IMR-90 (cell line): ENCODE results near the gene RIMBP2. TPM values are rescaled to one million over a fixed set of nuclear protein-coding genes. Genes with fewer than 3 reads are reported as not detected.

Source experiments
- ATAC-seq: fragments of 200-7000 bp; cut with Tn5 transposase; 2 replicates; pipeline ENCODE4 v1.9.1; 2020; ENCODE audit warnings: low read depth, mild to moderate bottlenecking, moderate library complexity
- BruUV-seq: library from RNA; stranded (reverse); fragments of 400-500 nt; replicated peaks from 2 replicates; lab custom pipeline; 2021; lab: Mats Ljungman, UMichigan
- CTCF ChIA-PET: fragments of 300-600 bp; formaldehyde crosslinking; extraction: SDS; loops from one replicate; lab custom pipeline; 2021; ENCODE audit warnings: antibody characterized with exemption; lab: Yijun Ruan, JAX
- POLR2A ChIA-PET: fragments of 300-600 bp; sonication (Branson Sonifier 250); formaldehyde crosslinking; loops from one replicate; lab custom pipeline; 2022; ENCODE audit warnings: antibody characterized with exemption; ENCODE audit not compliant: unreplicated experiment; lab: Charles Lee
- DNase-seq: peaks from one replicate; pipeline ENCODE4 v3.0.0; 2013
- H2AFZ ChIP-seq: replicated peaks from 2 replicates; pipeline ENCODE3; 2013; ENCODE audit warnings: low read length, mild to moderate bottlenecking; ENCODE audit not compliant: poor library complexity
- H2AK5ac ChIP-seq: 2 replicates; pipeline ENCODE4 v1.6.1; 2013; ENCODE audit warnings: low read depth, low read length, inconsistent platforms
- H2AK9ac ChIP-seq: replicated peaks from 2 replicates; pipeline ENCODE3; 2013; ENCODE audit warnings: mild to moderate bottlenecking, low read depth, low read length, moderate library complexity; ENCODE audit not compliant: poor library complexity
- H2BK120ac ChIP-seq: 2 replicates; pipeline ENCODE4 v1.6.1; 2013; ENCODE audit warnings: low read depth, low read length, inconsistent platforms
- H2BK15ac ChIP-seq: 3 replicates; pipeline ENCODE4 v1.6.1; 2013; ENCODE audit warnings: low read depth, low read length, inconsistent platforms
- H2BK20ac ChIP-seq: 2 replicates; pipeline ENCODE4 v1.6.1; 2013; ENCODE audit warnings: low read depth, mild to moderate bottlenecking, inconsistent platforms, low read length, moderate library complexity
- H2BK5ac ChIP-seq: 2 replicates; pipeline ENCODE4 v1.6.1; 2013; ENCODE audit warnings: mild to moderate bottlenecking, low read depth, low read length, inconsistent platforms; ENCODE audit not compliant: poor library complexity, severe bottlenecking
- H3K14ac ChIP-seq: replicated peaks from 2 replicates; pipeline ENCODE4 v1.6.1; 2013; ENCODE audit warnings: low read depth, low read length, inconsistent platforms
- H3K18ac ChIP-seq: 2 replicates; pipeline ENCODE4 v1.6.1; 2013; ENCODE audit warnings: low read depth, low read length, control low read depth
- H3K23ac ChIP-seq: 2 replicates; pipeline ENCODE4 v1.6.1; 2013; ENCODE audit warnings: low read depth, low read length, inconsistent platforms
- H3K27ac ChIP-seq: 2 replicates; pipeline ENCODE4 v1.5.1; 2013; ENCODE audit warnings: mild to moderate bottlenecking, control low read depth, low read length; ENCODE audit not compliant: insufficient read depth
- H3K27me3 ChIP-seq: 2 replicates; pipeline ENCODE4 v1.6.1; 2013; ENCODE audit warnings: low read length; ENCODE audit not compliant: control insufficient read depth, insufficient read depth
- H3K36me3 ChIP-seq: 2 replicates; pipeline ENCODE4 v1.6.1; 2013; ENCODE audit warnings: low read length, mixed read lengths; ENCODE audit not compliant: control insufficient read depth, insufficient read depth
- H3K4ac ChIP-seq: 2 replicates; pipeline ENCODE4 v1.6.1; 2013; ENCODE audit warnings: low read depth, low read length, inconsistent platforms
- H3K4me1 ChIP-seq: 2 replicates; pipeline ENCODE4 v1.6.1; 2013; ENCODE audit warnings: low read length, mixed read lengths; ENCODE audit not compliant: control insufficient read depth, insufficient read depth
- H3K4me2 ChIP-seq: 2 replicates; pipeline ENCODE4 v1.6.1; 2013; ENCODE audit warnings: low read depth, mild to moderate bottlenecking, control low read depth, low read length, moderate library complexity
- H3K4me3 ChIP-seq: 2 replicates; pipeline ENCODE4 v1.5.1; 2013; ENCODE audit warnings: low read depth, mild to moderate bottlenecking, control low read depth, low read length, moderate library complexity; ENCODE audit not compliant: insufficient read depth
- H3K56ac ChIP-seq: 2 replicates; pipeline ENCODE4 v1.6.1; 2013; ENCODE audit warnings: low read length, inconsistent platforms; ENCODE audit not compliant: insufficient read depth; ENCODE audit errors: extremely low read depth
- H3K79me1 ChIP-seq, 2 experiments: 2 replicates each; pipeline ENCODE4 v1.6.1; 2013; ENCODE audit warnings: low read length in 2 of 2, inconsistent platforms in 1 of 2, low read depth in 1 of 2
- H3K9ac ChIP-seq: 2 replicates; pipeline ENCODE4 v1.6.1; 2013; ENCODE audit warnings: low read depth, low read length, control low read depth
- H3K9me1 ChIP-seq: 2 replicates; pipeline ENCODE4 v1.6.1; 2013; ENCODE audit warnings: low read length, inconsistent platforms; ENCODE audit not compliant: insufficient read depth
- H3K9me3 ChIP-seq: 2 replicates; pipeline ENCODE4 v1.6.1; 2013; ENCODE audit warnings: low read length; ENCODE audit not compliant: control insufficient read depth, insufficient read depth
- H4K20me1 ChIP-seq: 2 replicates; pipeline ENCODE4 v1.6.1; 2013; ENCODE audit warnings: low read length, inconsistent platforms; ENCODE audit not compliant: insufficient read depth
- H4K5ac ChIP-seq: 2 replicates; pipeline ENCODE4 v1.6.1; 2013; ENCODE audit warnings: mild to moderate bottlenecking, low read depth, low read length, control low read depth
- H4K8ac ChIP-seq, 2 experiments: 2 replicates each; pipeline ENCODE4 v1.6.1; 2013; ENCODE audit warnings: low read depth in 2 of 2, low read length in 2 of 2, control low read depth in 1 of 2, inconsistent platforms in 1 of 2
- H4K91ac ChIP-seq: 2 replicates; pipeline ENCODE4 v1.6.1; 2013; ENCODE audit warnings: low read depth, low read length, inconsistent platforms; ENCODE audit not compliant: insufficient read depth
- BHLHE40 ChIP-seq: fragments of 150-350 bp; IDR thresholded peaks from 2 replicates; pipeline ENCODE4 v1.6.1; 2016; ENCODE audit warnings: mild to moderate bottlenecking, low read depth, low read length
- CEBPB ChIP-seq: IDR thresholded peaks from 2 replicates; pipeline ENCODE4 v1.6.1; 2012; ENCODE audit warnings: low read depth, low read length, improper control_type of control experiment
- CHD1 ChIP-seq: IDR thresholded peaks from 2 replicates; pipeline ENCODE4 v1.6.1; 2012; ENCODE audit warnings: low read depth, low read length, improper control_type of control experiment
- CTCF ChIP-seq: conservative IDR thresholded peaks from 2 replicates; pipeline ENCODE4 v1.5.1; 2012; ENCODE audit warnings: mild to moderate bottlenecking, low read depth, low read length, improper control_type of control experiment
- ELK1 ChIP-seq: fragments of 150-350 bp; IDR thresholded peaks from 2 replicates; pipeline ENCODE4 v1.6.1; 2016; ENCODE audit warnings: low read depth, mild to moderate bottlenecking, low read length, moderate library complexity, borderline replicate concordance
- FOS ChIP-seq: fragments of 150-350 bp; IDR thresholded peaks from 2 replicates; pipeline ENCODE4 v1.6.1; 2016; ENCODE audit warnings: low read depth, low read length
- MAFK ChIP-seq: IDR thresholded peaks from 2 replicates; pipeline ENCODE4 v1.6.1; 2012; ENCODE audit warnings: low read depth, low read length, improper control_type of control experiment
- MAZ ChIP-seq: IDR thresholded peaks from 2 replicates; pipeline ENCODE4 v1.6.1; 2012; ENCODE audit warnings: low read depth, mild to moderate bottlenecking, low read length, improper control_type of control experiment, moderate library complexity, borderline replicate concordance
- MXI1 ChIP-seq: IDR thresholded peaks from 2 replicates; pipeline ENCODE4 v1.6.1; 2012; ENCODE audit warnings: low read depth, mild to moderate bottlenecking, low read length, moderate library complexity, borderline replicate concordance
- NFE2L2 ChIP-seq: fragments of 150-350 bp; IDR thresholded peaks from 2 replicates; pipeline ENCODE4 v1.6.1; 2016; ENCODE audit warnings: low read depth, mild to moderate bottlenecking, low read length
- POLR2A ChIP-seq: IDR thresholded peaks from 2 replicates; pipeline ENCODE4 v1.6.1; 2012; ENCODE audit warnings: mild to moderate bottlenecking, low read depth, low read length
- RAD21 ChIP-seq: IDR thresholded peaks from 2 replicates; pipeline ENCODE4 v1.6.1; 2012; ENCODE audit warnings: low read length, improper control_type of control experiment
- RCOR1 ChIP-seq: IDR thresholded peaks from 2 replicates; pipeline ENCODE4 v1.6.1; 2012; ENCODE audit warnings: mild to moderate bottlenecking, low read length, improper control_type of control experiment; ENCODE audit not compliant: insufficient replicate concordance
- RFX5 ChIP-seq: IDR thresholded peaks from 2 replicates; pipeline ENCODE4 v1.8.0; 2012; ENCODE audit warnings: low read depth, mild to moderate bottlenecking, low read length, moderate library complexity
- SMC3 ChIP-seq: fragments of 150-350 bp; IDR thresholded peaks from 2 replicates; pipeline ENCODE4 v1.6.1; 2016; ENCODE audit warnings: low read depth, mild to moderate bottlenecking, antibody characterized with exemption, low read length, moderate library complexity
- USF2 ChIP-seq: fragments of 150-350 bp; IDR thresholded peaks from 2 replicates; pipeline ENCODE4 v1.6.1; 2017; ENCODE audit warnings: mild to moderate bottlenecking, antibody characterized with exemption, low read length, low read depth
- WGBS, 2 experiments: methylation state at CpG; one replicate each; pipeline versions ENCODE4 v1.1.5 to v1.1.7; 2013; ENCODE audit warnings: missing lambda C conversion rate in 2 of 2; ENCODE audit not compliant: insufficient read length in 1 of 2; ENCODE audit errors: extremely low coverage in 2 of 2; 5-methylcytosine and 5-hydroxymethylcytosine counted together
- dilution Hi-C: fragments of 300-500 bp; cut with HindIII; formaldehyde crosslinking; loops from one replicate; pipeline ENCODE4 v1.14.3; 2018; ENCODE audit warnings: low sequenced_read_pairs; ENCODE audit not compliant: unreplicated experiment
- in situ Hi-C: fragments of 300-500 bp; cut with MboI; formaldehyde crosslinking; loops from 3 replicates; pipeline ENCODE4 v1.14.3; 2019; ENCODE audit warnings: low sequenced_read_pairs, inconsistent platforms, mixed read lengths
- intact Hi-C: fragments of 100-400 bp; cut with micrococcal nuclease; formaldehyde crosslinking; loops from 2 replicates; pipeline ENCODE4 v1.10.0; 2022
- polyA plus RNA-seq, 3 experiments: library from polyadenylated mRNA; depleted of rRNA; stranded (reverse); fragments of >200 nt; gene quantifications; 2 replicates each; pipeline ENCODE4 v1.2.3, GENCODE V29; 2012; ENCODE audit warnings: low replicate concordance in 1 of 3
- total RNA-seq: library from RNA; depleted of rRNA; stranded (reverse); fragments of >200 nt; gene quantifications from 2 replicates; pipeline ENCODE4 v1.2.3, GENCODE V29; 2012

The RIMBP2 gene
- total and polyA plus RNA-seq, 2 of the 4 experiments (the other 2 are of a cell fraction), result not detected

GRCh38 chr12:130523863-130524614 is 192.1 kb downstream of the RIMBP2 start:
- Histone ChIP-seq H3K23ac (no peak overlapping the region), H3K56ac (no peak overlapping the region), H2AK9ac (no peak overlapping the region), H3K9me1 (no peaks in the 10 kb centered on the region), H3K18ac (no peak overlapping the region), H4K91ac (no peak overlapping the region), H2BK20ac (no peak overlapping the region), H2BK5ac (no peak overlapping the region), H4K5ac (no peak overlapping the region), H2BK120ac (no peak overlapping the region), H4K20me1 (no peaks in the 10 kb centered on the region), H2BK15ac (no peak overlapping the region), H3K27me3 (no peaks in the 10 kb centered on the region), H2AFZ (peak overlapping the region; percentile 32), H3K4me2 (no peak overlapping the region), H3K14ac (no peak overlapping the region), H3K9me3 (peaks cover 41% of the 10 kb centered on the region), H3K79me1 (no peaks in the 10 kb centered on the region), H4K8ac (no peak overlapping the region), H3K4ac (no peak overlapping the region), H3K36me3 (no peaks in the 10 kb centered on the region), H3K4me3 (no peak overlapping the region), H3K27ac (no peak overlapping the region), H3K9ac (no peak overlapping the region), H2AK5ac (no peak overlapping the region), H3K4me1 (no peaks in the 10 kb centered on the region)
- ChIA-PET CTCF (no interaction called here), POLR2A (no interaction called here)
- TF ChIP-seq MXI1, result no peak
- no peak for TF ChIP-seq RAD21
- TF ChIP-seq RCOR1, result no peak
- TF ChIP-seq CEBPB, result no peak
- no peak for TF ChIP-seq CHD1
- no peak for TF ChIP-seq SMC3
- TF ChIP-seq ELK1, result no peak
- no peak for TF ChIP-seq NFE2L2
- no peak for TF ChIP-seq MAZ
- TF ChIP-seq CTCF, result no peak
- no peak for TF ChIP-seq RFX5
- no peak for TF ChIP-seq FOS
- no peak for TF ChIP-seq MAFK
- no peak for TF ChIP-seq USF2
- TF ChIP-seq BHLHE40, result no peak
- TF ChIP-seq POLR2A, result no peak
- DNase-seq (no peak), ATAC-seq (no peak)
- BruUV-seq, result no TSS peak
- dilution Hi-C loops, result no loop called here
- 44% methylated on average over 5 of the region's 9 CpGs; no CpG with 5 or more reads in 1 of the 2 experiments for WGBS, 2 experiments
- intact Hi-C loops, result no loop called here
- in situ Hi-C loops, result no loop called here
